ENCODE results near the gene DGKD.

Gene DGKD

DNA sequence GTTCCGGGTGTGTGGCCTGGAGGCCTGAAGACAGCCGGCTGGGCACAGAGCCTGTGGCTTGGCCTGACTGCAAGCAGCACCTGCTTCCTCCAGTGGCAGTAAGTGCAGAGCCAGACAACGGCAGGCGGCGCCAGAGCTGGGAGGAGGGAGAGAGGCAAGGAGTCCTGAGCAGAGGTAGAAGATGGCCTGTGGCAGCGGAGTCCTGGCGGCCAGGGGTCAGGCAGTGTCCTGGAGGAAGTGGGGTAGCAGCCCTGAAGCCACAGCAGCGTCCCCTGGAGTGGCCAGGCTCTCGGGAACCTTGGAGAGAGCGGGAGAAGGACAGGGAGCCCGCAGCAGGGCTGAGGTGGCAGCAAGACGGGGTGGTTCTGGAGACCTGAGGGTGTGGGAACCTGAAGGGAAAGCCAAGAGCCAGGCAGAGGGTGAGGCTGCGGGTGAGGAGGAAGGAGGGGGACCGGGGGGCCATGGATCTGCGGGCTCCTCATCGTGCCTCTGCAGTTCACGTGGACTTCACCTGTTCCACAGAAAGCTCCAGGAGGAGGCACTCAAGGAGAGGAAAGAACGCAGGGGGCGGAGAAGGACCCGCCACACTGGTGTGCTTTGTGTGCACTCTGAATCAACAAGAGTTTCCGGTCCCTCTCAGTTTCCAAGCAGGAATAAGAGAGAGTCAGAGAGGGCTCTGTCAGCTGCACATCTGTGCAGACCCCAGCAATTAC lies 126.4 kb downstream of the DGKD start:
- Histone ChIP-seq H3K4me3 (ENCODE audit: low read depth, low read length) (no peak overlapping the region), H2AFZ (ENCODE audit: low read length, unreplicated experiment) (no peak overlapping the region), H3K79me2 (ENCODE audit: control insufficient read depth, insufficient read depth, low read length, unreplicated experiment) (no peaks in the 10 kb centered on the region), H3K27me3 (ENCODE audit: insufficient read depth, low read length) (no peaks in the 10 kb centered on the region), H3K36me3 (ENCODE audit: insufficient read depth, low read length) (peaks cover 35% of the 10 kb centered on the region), H3K4me1 (ENCODE audit: control insufficient read depth, insufficient read depth, low read length, unreplicated experiment) (peaks cover 4% of the 10 kb centered on the region), H3K27ac (ENCODE audit: low read depth, low read length) (no peak overlapping the region)

DNA sequence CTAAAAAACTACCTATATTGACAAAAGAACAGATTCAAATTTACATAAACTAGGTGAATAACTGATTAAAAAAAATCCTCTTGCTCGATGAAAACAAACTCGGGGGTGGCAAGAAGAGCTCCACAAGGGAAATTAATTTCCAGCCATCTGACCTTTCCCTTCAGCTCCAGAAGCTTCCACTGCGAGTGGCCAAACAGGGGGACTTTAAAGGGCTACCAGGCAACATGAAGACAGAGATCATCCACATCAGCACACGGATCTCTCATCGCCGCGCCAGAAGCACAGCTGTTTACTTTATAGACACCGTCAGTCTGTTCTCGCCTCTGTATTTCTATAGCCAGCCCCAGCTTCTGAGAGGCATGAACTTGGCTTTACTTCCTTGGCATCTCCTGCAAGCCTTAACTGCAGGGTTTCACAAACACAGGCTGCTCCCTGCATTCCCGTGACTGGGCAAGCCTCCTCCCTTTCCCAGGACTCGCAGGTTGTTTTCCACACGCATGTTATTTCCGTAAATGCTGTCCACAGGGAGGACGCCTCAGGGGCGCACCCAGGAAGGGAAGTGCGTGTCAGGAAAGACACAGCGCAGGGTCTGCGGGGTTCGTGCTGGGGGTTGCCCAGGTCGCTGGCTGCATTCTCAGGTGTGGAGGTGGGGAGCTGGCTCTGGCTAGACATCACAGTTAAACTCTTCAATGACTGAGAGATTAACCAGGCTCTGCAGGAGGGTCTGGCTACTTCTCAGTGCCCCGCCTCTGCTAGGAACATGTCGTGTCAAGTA lies 127.3 kb downstream of the DGKD start:
- H2AFZ ChIP-seq (ENCODE audit: low read length, unreplicated experiment) = no peak overlapping the region

DNA sequence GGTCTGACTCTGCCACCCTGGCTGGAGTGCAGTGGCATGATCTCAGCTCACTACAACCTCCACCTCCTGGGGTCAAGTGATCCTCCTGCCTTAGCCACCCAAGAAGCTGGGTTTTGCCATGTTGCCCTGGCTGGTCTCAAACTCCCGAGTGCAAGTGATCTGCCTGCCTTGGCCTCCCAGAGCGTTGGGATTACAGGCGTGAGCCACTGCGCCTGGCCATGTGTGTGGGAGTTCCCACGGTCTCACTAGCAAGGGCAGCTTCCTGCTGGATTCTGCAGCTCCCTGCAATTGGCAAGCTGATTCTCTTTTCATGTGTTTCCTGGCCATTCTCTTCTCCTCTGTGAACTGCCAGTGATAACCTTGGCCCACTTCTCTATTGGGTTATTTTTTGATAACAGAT lies 128.3 kb downstream of the DGKD start:
- Histone ChIP-seq H3K4me3 (ENCODE audit: low read depth, low read length) (no peak overlapping the region), H3K27ac (ENCODE audit: low read depth, low read length) (no peak overlapping the region), H3K4me1 (ENCODE audit: control insufficient read depth, insufficient read depth, low read length, unreplicated experiment) (peaks cover 20% of the 10 kb centered on the region), H3K36me3 (ENCODE audit: insufficient read depth, low read length) (peaks cover 33% of the 10 kb centered on the region), H3K79me2 (ENCODE audit: control insufficient read depth, insufficient read depth, low read length, unreplicated experiment) (no peaks in the 10 kb centered on the region), H2AFZ (ENCODE audit: low read length, unreplicated experiment) (no peak overlapping the region), H3K27me3 (ENCODE audit: insufficient read depth, low read length) (no peaks in the 10 kb centered on the region)

More for the DNA sequence above, 127.3 kb downstream of the DGKD start:
- H3K4me3 ChIP-seq (ENCODE audit: low read depth, low read length) = no peak overlapping the region
- peaks cover 37% of the 10 kb centered on the region for H3K36me3 ChIP-seq (ENCODE audit: insufficient read depth, low read length)
- no peak overlapping the region for H3K27ac ChIP-seq (ENCODE audit: low read depth, low read length)
- H3K79me2 ChIP-seq (ENCODE audit: control insufficient read depth, insufficient read depth, low read length, unreplicated experiment) = no peaks in the 10 kb centered on the region
- H3K4me1 ChIP-seq (ENCODE audit: control insufficient read depth, insufficient read depth, low read length, unreplicated experiment) = peaks cover 12% of the 10 kb centered on the region
- no peaks in the 10 kb centered on the region for H3K27me3 ChIP-seq (ENCODE audit: insufficient read depth, low read length)

DNA sequence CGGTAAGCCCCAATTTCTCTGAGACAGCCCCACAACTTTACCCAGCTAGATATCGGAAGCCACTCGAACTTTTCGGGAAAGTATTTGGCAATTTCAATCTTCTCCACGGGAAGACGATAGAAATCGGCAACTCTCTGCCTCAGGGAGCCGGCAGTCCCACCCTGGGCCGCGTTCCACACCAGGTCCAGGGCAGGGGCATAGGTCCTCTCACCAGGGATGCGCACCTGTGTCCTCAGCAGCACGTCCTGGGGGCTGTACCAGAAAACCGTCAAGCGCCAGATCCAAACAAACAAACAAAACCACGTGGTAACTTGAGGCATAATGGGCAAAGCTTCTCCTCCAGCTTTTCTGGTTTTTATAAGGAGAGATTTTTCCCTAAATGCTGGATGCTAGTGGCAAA lies 131.4 kb downstream of the DGKD start:
- peak overlapping the region; percentile 95; the same call in 1 of the 2 replicates for H3K27ac ChIP-seq (ENCODE audit: low read depth, low read length)
- H2AFZ ChIP-seq (ENCODE audit: low read length, unreplicated experiment) = no peak overlapping the region
- no peak overlapping the region for H3K4me3 ChIP-seq (ENCODE audit: low read depth, low read length)
- H3K4me1 ChIP-seq (ENCODE audit: control insufficient read depth, insufficient read depth, low read length, unreplicated experiment) = peaks cover 46% of the 10 kb centered on the region
- H3K79me2 ChIP-seq (ENCODE audit: control insufficient read depth, insufficient read depth, low read length, unreplicated experiment) = no peaks in the 10 kb centered on the region
- H3K27me3 ChIP-seq (ENCODE audit: insufficient read depth, low read length) = no peaks in the 10 kb centered on the region
- H3K36me3 ChIP-seq (ENCODE audit: insufficient read depth, low read length) = peaks cover 37% of the 10 kb centered on the region

DNA sequence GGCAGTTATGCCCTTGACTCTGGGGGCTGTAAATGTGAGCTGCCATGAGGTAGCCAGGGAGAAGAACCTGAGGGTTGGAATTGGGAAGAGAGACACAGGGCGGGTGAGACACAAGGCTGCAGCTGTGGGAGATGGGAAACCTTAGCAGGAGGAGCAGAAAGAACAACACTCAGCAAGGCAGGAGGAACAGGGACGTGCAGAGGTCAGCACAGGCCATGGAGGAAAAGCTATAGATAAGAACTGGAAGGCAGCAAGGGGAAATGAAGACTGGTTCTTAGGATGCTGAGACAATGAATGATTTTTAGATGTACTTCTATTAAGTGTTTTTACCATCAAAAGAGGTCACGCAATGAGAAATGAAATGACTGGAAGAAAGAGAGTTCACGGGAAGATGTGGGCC lies 132.1 kb downstream of the DGKD start:
- Histone ChIP-seq H3K27ac (ENCODE audit: low read depth, low read length) (peak overlapping the region; percentile 95), H3K36me3 (ENCODE audit: insufficient read depth, low read length) (peaks cover 37% of the 10 kb centered on the region), H3K27me3 (ENCODE audit: insufficient read depth, low read length) (no peaks in the 10 kb centered on the region), H3K79me2 (ENCODE audit: control insufficient read depth, insufficient read depth, low read length, unreplicated experiment) (no peaks in the 10 kb centered on the region), H3K4me1 (ENCODE audit: control insufficient read depth, insufficient read depth, low read length, unreplicated experiment) (peaks cover 46% of the 10 kb centered on the region), H2AFZ (ENCODE audit: low read length, unreplicated experiment) (no peak overlapping the region), H3K4me3 (ENCODE audit: low read depth, low read length) (peak overlapping the region; percentile 44; the same call in 1 of the 2 replicates)

DNA sequence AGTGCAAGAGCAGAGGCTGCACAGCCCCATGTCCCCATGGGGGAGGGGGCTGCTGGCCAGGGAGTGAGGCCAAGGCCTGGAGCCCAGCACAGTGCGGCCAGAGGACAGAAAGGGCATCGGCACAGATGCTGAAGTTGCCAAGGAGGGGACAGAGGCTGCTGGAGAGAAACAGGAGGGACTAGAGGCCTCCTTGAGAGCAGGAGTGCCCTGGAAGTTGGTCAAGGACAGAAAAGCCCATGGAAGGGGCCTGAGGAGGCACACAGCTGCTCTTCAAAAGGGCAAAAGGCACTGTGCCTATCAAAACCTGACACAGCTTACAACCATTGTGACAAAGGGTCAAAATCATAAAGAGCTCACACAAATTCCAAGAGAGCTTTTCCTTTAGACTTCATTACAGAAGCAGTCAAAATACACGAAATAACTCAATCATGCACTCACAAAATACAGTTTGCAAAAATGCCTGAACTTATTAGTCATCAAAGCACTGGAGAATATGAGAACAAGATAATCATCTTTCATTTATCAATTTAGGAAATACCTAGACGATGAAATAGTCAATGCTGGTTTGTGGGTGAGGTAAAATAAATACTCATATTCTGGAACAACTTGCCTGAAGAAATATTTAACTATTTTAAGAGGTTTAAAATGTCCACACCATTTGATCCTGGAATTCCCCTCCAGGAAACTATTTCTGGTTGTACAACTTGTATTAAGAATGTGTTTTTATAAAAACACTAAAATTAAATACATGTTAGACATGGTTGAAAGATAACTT lies 132.7 kb downstream of the DGKD start:
- H2AFZ ChIP-seq (ENCODE audit: low read length, unreplicated experiment) = peak overlapping the region; percentile 39
- no peaks in the 10 kb centered on the region for H3K79me2 ChIP-seq (ENCODE audit: control insufficient read depth, insufficient read depth, low read length, unreplicated experiment)
- H3K36me3 ChIP-seq (ENCODE audit: insufficient read depth, low read length) = peaks cover 37% of the 10 kb centered on the region
- peaks cover 46% of the 10 kb centered on the region for H3K4me1 ChIP-seq (ENCODE audit: control insufficient read depth, insufficient read depth, low read length, unreplicated experiment)
- H3K27ac ChIP-seq (ENCODE audit: low read depth, low read length) = peak overlapping the region; percentile 95
- H3K27me3 ChIP-seq (ENCODE audit: insufficient read depth, low read length) = no peaks in the 10 kb centered on the region
- peak overlapping the region; percentile 44 for H3K4me3 ChIP-seq (ENCODE audit: low read depth, low read length)

DNA sequence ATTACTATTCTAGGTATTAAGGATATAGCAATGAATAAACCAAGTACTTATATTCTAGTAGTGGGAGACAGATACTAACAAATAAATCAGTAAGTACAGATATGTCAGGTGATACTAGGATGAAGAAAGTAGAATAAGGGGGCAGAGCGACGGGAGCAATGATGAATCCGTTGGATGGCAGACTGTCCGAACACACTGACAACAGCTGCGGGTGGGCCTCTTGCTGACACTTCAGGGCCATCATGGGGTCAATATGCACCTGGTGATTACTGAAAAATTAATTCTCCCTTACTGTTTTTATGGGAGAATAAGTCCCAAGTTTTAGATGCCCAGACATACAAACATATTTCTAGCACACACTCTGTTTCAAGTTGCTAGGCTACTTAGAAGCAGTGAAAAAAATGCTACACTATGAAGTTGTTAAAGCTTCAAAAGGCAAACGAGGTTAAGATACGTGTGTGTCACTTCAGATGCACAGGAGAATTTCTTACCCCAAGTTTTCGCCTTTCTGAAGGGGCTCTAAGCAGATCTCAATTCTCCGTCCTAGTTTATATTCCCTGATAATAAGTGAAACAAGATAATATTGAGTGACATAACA lies 133.6 kb downstream of the DGKD start:
- H3K4me3 ChIP-seq (ENCODE audit: low read depth, low read length) = peak overlapping the region; percentile 28
- no peak overlapping the region for H2AFZ ChIP-seq (ENCODE audit: low read length, unreplicated experiment)
- H3K36me3 ChIP-seq (ENCODE audit: insufficient read depth, low read length) = peaks cover 37% of the 10 kb centered on the region
- no peaks in the 10 kb centered on the region for H3K79me2 ChIP-seq (ENCODE audit: control insufficient read depth, insufficient read depth, low read length, unreplicated experiment)
- no peaks in the 10 kb centered on the region for H3K27me3 ChIP-seq (ENCODE audit: insufficient read depth, low read length)
- H3K4me1 ChIP-seq (ENCODE audit: control insufficient read depth, insufficient read depth, low read length, unreplicated experiment) = peaks cover 46% of the 10 kb centered on the region
- H3K27ac ChIP-seq (ENCODE audit: low read depth, low read length) = peak overlapping the region; percentile 95

DNA sequence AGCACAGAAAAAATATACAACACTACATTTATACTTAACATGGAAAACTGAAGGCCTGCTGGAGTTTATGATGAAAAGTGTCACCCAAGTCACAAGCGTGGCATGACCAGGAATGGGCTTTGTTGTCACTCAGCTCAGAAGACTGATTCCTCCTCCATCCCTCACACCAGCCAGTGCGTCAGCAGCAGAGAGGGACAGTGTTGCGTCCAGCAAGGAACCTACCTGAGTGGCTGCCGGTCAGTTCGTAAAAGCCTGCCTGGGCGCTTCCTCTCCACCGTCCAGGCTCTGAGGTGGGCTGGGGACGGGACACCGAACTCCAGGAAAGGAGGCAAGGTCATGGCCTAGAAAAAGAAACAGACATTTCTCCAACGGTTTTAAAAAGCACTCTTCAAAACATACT lies 134.8 kb downstream of the DGKD start:
- Histone ChIP-seq H3K4me3 (ENCODE audit: low read depth, low read length) (peak overlapping the region; percentile 20; the same call in 1 of the 2 replicates), H3K79me2 (ENCODE audit: control insufficient read depth, insufficient read depth, low read length, unreplicated experiment) (no peaks in the 10 kb centered on the region), H3K4me1 (ENCODE audit: control insufficient read depth, insufficient read depth, low read length, unreplicated experiment) (peaks cover 46% of the 10 kb centered on the region), H3K27ac (ENCODE audit: low read depth, low read length) (peak overlapping the region; percentile 95), H3K27me3 (ENCODE audit: insufficient read depth, low read length) (no peaks in the 10 kb centered on the region), H2AFZ (ENCODE audit: low read length, unreplicated experiment) (no peak overlapping the region), H3K36me3 (ENCODE audit: insufficient read depth, low read length) (peaks cover 24% of the 10 kb centered on the region)

DNA sequence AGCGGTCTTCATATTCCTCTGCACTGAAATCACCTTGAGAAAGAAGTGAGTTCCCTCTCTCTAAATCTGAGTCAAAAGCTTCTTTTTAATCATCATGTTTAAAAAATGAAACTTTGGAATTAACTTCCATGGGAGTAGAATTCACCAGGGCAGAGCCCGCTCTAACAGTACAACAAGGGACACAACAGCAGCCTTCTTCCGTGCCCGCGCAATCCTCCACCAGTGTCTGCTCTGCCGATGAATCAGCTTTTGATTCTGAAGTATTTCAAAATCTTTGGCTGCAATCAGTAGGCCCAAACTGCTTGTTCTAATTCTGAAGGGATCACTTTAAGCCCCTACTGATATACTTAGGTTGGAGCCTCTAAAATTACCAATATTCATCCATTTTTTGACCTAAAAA lies 135.4 kb downstream of the DGKD start:
- H3K27ac ChIP-seq (ENCODE audit: low read depth, low read length) = peak overlapping the region; percentile 95
- no peaks in the 10 kb centered on the region for H3K79me2 ChIP-seq (ENCODE audit: control insufficient read depth, insufficient read depth, low read length, unreplicated experiment)
- peaks cover 20% of the 10 kb centered on the region for H3K36me3 ChIP-seq (ENCODE audit: insufficient read depth, low read length)
- no peak overlapping the region for H2AFZ ChIP-seq (ENCODE audit: low read length, unreplicated experiment)
- no peaks in the 10 kb centered on the region for H3K27me3 ChIP-seq (ENCODE audit: insufficient read depth, low read length)
- H3K4me3 ChIP-seq (ENCODE audit: low read depth, low read length) = peak overlapping the region; percentile 20; the same call in 1 of the 2 replicates
- H3K4me1 ChIP-seq (ENCODE audit: control insufficient read depth, insufficient read depth, low read length, unreplicated experiment) = peaks cover 46% of the 10 kb centered on the region

DNA sequence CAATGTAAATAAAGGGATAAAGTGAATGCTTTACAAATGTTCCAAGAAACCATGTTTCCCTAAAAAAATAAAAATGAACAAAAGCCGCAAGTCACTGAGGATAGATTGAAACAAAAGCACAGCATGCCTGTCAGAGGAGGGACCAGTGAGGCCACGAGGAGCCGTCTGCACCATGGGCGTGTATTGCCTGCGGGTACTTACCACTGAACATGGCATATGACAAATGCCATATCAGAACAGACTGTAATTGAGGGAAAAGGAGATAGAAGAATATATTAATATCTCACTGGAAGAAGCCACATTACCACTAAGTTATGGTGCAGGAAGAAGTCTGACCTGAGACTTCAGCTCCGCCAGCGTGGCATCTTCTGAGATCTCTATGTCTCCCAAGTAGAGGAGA lies 136.5 kb downstream of the DGKD start:
- no peak overlapping the region for H3K4me3 ChIP-seq (ENCODE audit: low read depth, low read length)
- H3K36me3 ChIP-seq (ENCODE audit: insufficient read depth, low read length) = peaks cover 9% of the 10 kb centered on the region
- H3K27me3 ChIP-seq (ENCODE audit: insufficient read depth, low read length) = no peaks in the 10 kb centered on the region
- H3K79me2 ChIP-seq (ENCODE audit: control insufficient read depth, insufficient read depth, low read length, unreplicated experiment) = no peaks in the 10 kb centered on the region
- H3K27ac ChIP-seq (ENCODE audit: low read depth, low read length) = peak overlapping the region; percentile 95; the same call in 1 of the 2 replicates
- H3K4me1 ChIP-seq (ENCODE audit: control insufficient read depth, insufficient read depth, low read length, unreplicated experiment) = peaks cover 42% of the 10 kb centered on the region
- H2AFZ ChIP-seq (ENCODE audit: low read length, unreplicated experiment) = no peak overlapping the region

Measured in ACC112 (cell line).